GM21360 (cell line): ENCODE data around the gene TEX2.

Experiments
- ATAC-seq: cut with Tn5 transposase; IDR thresholded peaks from one replicate; pipeline ENCODE4 v1.9.1; 2021; ENCODE audit warnings: mild to moderate bottlenecking, moderate library complexity; ENCODE audit not compliant: unreplicated experiment

Gene TEX2

GRCh38 chr17:64164596-64165285 lies 98.3 kb downstream of the TEX2 start:
- ATAC-seq: no peak

- ATAC-seq: no peak
Observed at GRCh38 chr17:64163468-64163867, 99.6 kb downstream of the TEX2 start.

- ATAC-seq: no peak
Observed at GRCh38 chr17:64162554-64162953, 100.5 kb downstream of the TEX2 start.

- no peak for ATAC-seq
Observed at GRCh38 chr17:64161380-64162176, 101.5 kb downstream of the TEX2 start.

- ATAC-seq: no peak
Observed at GRCh38 chr17:64160378-64160777, 102.7 kb downstream of the TEX2 start.

- no peak for ATAC-seq
Observed at GRCh38 chr17:64158831-64159590, 104.0 kb downstream of the TEX2 start.

- no peak for ATAC-seq
Observed at GRCh38 chr17:64158406-64158805, 104.7 kb downstream of the TEX2 start.

GRCh38 chr17:64157669-64158180 lies 105.3 kb downstream of the TEX2 start:
- ATAC-seq: no peak

GRCh38 chr17:64156670-64157069 lies 106.4 kb downstream of the TEX2 start:
- ATAC-seq: no peak

GRCh38 chr17:64155751-64156544 lies 107.1 kb downstream of the TEX2 start:
- ATAC-seq: no peak

- ATAC-seq: no peak
Observed at GRCh38 chr17:64155129-64155528, 107.9 kb downstream of the TEX2 start.

GRCh38 chr17:64154717-64155116 lies 108.3 kb downstream of the TEX2 start:
- ATAC-seq: no peak

GRCh38 chr17:64154313-64154695 lies 108.8 kb downstream of the TEX2 start:
- no peak for ATAC-seq

GRCh38 chr17:64153565-64154312 lies 109.3 kb downstream of the TEX2 start:
- no peak for ATAC-seq

GRCh38 chr17:64152428-64153125 lies 110.5 kb downstream of the TEX2 start:
- ATAC-seq: no peak

GRCh38 chr17:64151016-64151368 lies 112.1 kb downstream of the TEX2 start:
- no peak for ATAC-seq

- ATAC-seq: no peak
Observed at GRCh38 chr17:64150237-64151015, 112.6 kb downstream of the TEX2 start.

- no peak for ATAC-seq
Observed at GRCh38 chr17:64149196-64149595, 113.9 kb downstream of the TEX2 start.

GRCh38 chr17:64148699-64149098 lies 114.4 kb downstream of the TEX2 start:
- ATAC-seq: no peak
